Panc1 (cell line): ENCODE results near the gene OR52B6. TPM values are rescaled to one million over a fixed set of nuclear protein-coding genes. Genes with fewer than 3 reads are reported as not detected.

Source experiments
- ATAC-seq: fragments of 200-7000 bp; cut with Tn5 transposase; 2 replicates; pipeline ENCODE4 v1.9.1; 2020; ENCODE audit warnings: mild to moderate bottlenecking, moderate library complexity
- BruUV-seq: library from RNA; stranded (reverse); fragments of 400-500 nt; replicated peaks from 2 replicates; lab custom pipeline; 2021; lab: Mats Ljungman, UMichigan
- CTCF ChIA-PET: fragments of 300-600 bp; sonication (Branson Sonifier 250); formaldehyde crosslinking; loops from one replicate; lab custom pipeline; 2022; ENCODE audit warnings: antibody characterized with exemption; lab: Charles Lee
- POLR2A ChIA-PET: fragments of 300-600 bp; sonication (Branson Sonifier 250); formaldehyde crosslinking; loops from one replicate; lab custom pipeline; 2022; ENCODE audit warnings: antibody characterized with exemption; lab: Charles Lee
- DNase-seq: peaks from one replicate; pipeline ENCODE4 v3.0.0-alpha.2; 2010; ENCODE audit warnings: low read depth, low spot score
- H3K27ac ChIP-seq: 2 replicates; pipeline ENCODE4 v1.5.1; 2011; ENCODE audit warnings: mild to moderate bottlenecking, low read length, inconsistent platforms
- H3K27me3 ChIP-seq: fragments of 200-500 bp; sonication (Bioruptor generic); 2 replicates; pipeline ENCODE4 v1.6.0; 2014; ENCODE audit warnings: low read length, inconsistent platforms; ENCODE audit not compliant: control insufficient read depth, insufficient read depth
- H3K36me3 ChIP-seq: fragments of 200-500 bp; sonication (Bioruptor generic); 2 replicates; pipeline ENCODE4 v1.5.1; 2014; ENCODE audit warnings: inconsistent platforms, mild to moderate bottlenecking, low read length, moderate library complexity; ENCODE audit not compliant: control insufficient read depth, insufficient read depth
- H3K4me1 ChIP-seq: 2 replicates; pipeline ENCODE4 v1.5.1; 2011; ENCODE audit warnings: inconsistent platforms, mild to moderate bottlenecking, low read length, moderate library complexity; ENCODE audit not compliant: control insufficient read depth, insufficient read depth
- H3K4me3 ChIP-seq, 2 experiments: 2 replicates each; pipeline ENCODE4 v1.5.1; 2011 to 2012; ENCODE audit warnings: low read depth in 2 of 2, low read length in 2 of 2, mild to moderate bottlenecking in 2 of 2, inconsistent platforms in 1 of 2, moderate library complexity in 1 of 2
- H3K9me3 ChIP-seq: fragments of 200-500 bp; sonication (Bioruptor generic); 2 replicates; pipeline ENCODE4 v1.5.1; 2014; ENCODE audit warnings: low read depth, mild to moderate bottlenecking, inconsistent platforms, low read length, moderate library complexity; ENCODE audit not compliant: control insufficient read depth, insufficient read depth
- CTCF ChIP-seq: fragments of 450-650 bp; IDR thresholded peaks from 2 replicates; pipeline ENCODE4 v1.5.1; 2017; ENCODE audit warnings: mild to moderate bottlenecking
- POLR2AphosphoS5 ChIP-seq: IDR thresholded peaks from 2 replicates; pipeline ENCODE4 v1.6.1; 2012; ENCODE audit warnings: mild to moderate bottlenecking, low read depth, low read length, moderate library complexity
- REST ChIP-seq, 2 experiments: IDR thresholded peaks; 2 replicates each; pipeline ENCODE4 v1.6.1; 2011 to 2012; ENCODE audit warnings: low read depth in 2 of 2, control low read depth in 1 of 2, low read length in 1 of 2, mild to moderate bottlenecking in 1 of 2, moderate library complexity in 1 of 2; ENCODE audit not compliant: insufficient read depth in 1 of 2
- SIN3A ChIP-seq: IDR thresholded peaks from 2 replicates; pipeline ENCODE4 v1.6.1; 2012; ENCODE audit warnings: low read depth, mild to moderate bottlenecking, low read length, moderate library complexity, borderline replicate concordance; ENCODE audit not compliant: insufficient read depth
- TCF7L2 ChIP-seq: IDR thresholded peaks from 2 replicates; pipeline ENCODE4 v1.6.1; 2011; ENCODE audit warnings: mild to moderate bottlenecking, low read depth, low read length, inconsistent platforms
- in situ Hi-C: cut with HindIII; loops from 2 replicates; pipeline ENCODE4 v1.10.0; 2016; ENCODE audit warnings: low sequenced_read_pairs, low pct_unique_long_range_greater_than_20kb
- intact Hi-C: fragments of 100-400 bp; cut with micrococcal nuclease; formaldehyde crosslinking; loops from one replicate; pipeline ENCODE4 v1.10.0; 2022; ENCODE audit not compliant: unreplicated experiment
- total RNA-seq: library from RNA; stranded (reverse); gene quantifications from one replicate; pipeline ENCODE4 v1.2.1, GENCODE V29; 2021; ENCODE audit not compliant: unreplicated experiment

OR52B6 gene
- total RNA-seq, 1 experiment from 2014 or later, result not detected

GRCh38 chr11:5624489-5625279, 44.0 kb downstream of the OR52B6 start, which contains the start of gene TRIM34:
TRIM34 (plus strand) TSS chr11:5625001; CDS start chr11:5632332, 7,331 bp downstream.
- ATAC-seq (peak; percentile 92), DNase-seq (peak; percentile 48)
- peak; percentile 52; the same call in 1 of the 2 replicates for TF ChIP-seq POLR2AphosphoS5
- TF ChIP-seq REST (IDR thresholded peaks at IDR 0.05; ENCODE audit: insufficient read depth in 1 of 2, low read depth in 2 of 2, low read length in 1 of 2), result no peak
- in situ Hi-C loops (no loop called here), intact Hi-C loops (no loop called here)
- H3K27me3 ChIP-seq, result no peaks in the 10 kb centered on the region
- BruUV-seq, result no TSS peak
- H3K9me3 ChIP-seq, result no peaks in the 10 kb centered on the region
- CTCF ChIA-PET, result no interaction called here
- no peaks in the 10 kb centered on the region for H3K36me3 ChIP-seq
- H3K4me1 ChIP-seq, result peaks cover 16% of the 10 kb centered on the region
- H3K27ac ChIP-seq, result peak within 1 kb of the TSS; percentile 76
- peak within 1 kb of the TSS; percentile 46 to 68 for H3K4me3 ChIP-seq
- POLR2A ChIA-PET, result no interaction called here

- Histone ChIP-seq H3K27me3 (no peaks in the 10 kb centered on the region), H3K9me3 (no peaks in the 10 kb centered on the region), H3K36me3 (no peaks in the 10 kb centered on the region), H3K4me1 (peaks cover 14% of the 10 kb centered on the region), H3K27ac (peak overlapping the region; percentile 76), H3K4me3 (peak overlapping the region; percentile 46 to 68)
- TF ChIP-seq SIN3A (no peak), CTCF (no peak), TCF7L2 (no peak), REST (IDR thresholded peaks at IDR 0.05; ENCODE audit: insufficient read depth in 1 of 2, low read depth in 2 of 2, low read length in 1 of 2) (no peak), POLR2AphosphoS5 (no peak)
- in situ Hi-C loops, result no loop called here
- CTCF ChIA-PET, result no interaction called here
- DNase-seq (no peak), ATAC-seq (no peak)
- no TSS peak for BruUV-seq
- POLR2A ChIA-PET, result no interaction called here
- intact Hi-C loops, result no loop called here
These were observed 44.6 kb downstream of the OR52B6 start for GRCh38 chr11:5625281-5625680.
